ENCODE data around the gene ABHD2. TPM values are rescaled to one million over a fixed set of nuclear protein-coding genes. Genes with fewer than 3 reads are reported as not detected.
A peak's percentile ranks its signal among the peaks of the same experiment; 100 is the strongest.
"Not testable (repeated sequence)": the region's sequence is repeated elsewhere in the genome, so short reads cannot be mapped to it uniquely, and the experiment has no call there.

ABHD2 gene
- polyA plus RNA-seq, 1 donor, result 18.5 TPM

GRCh38 chr15:89225588-89225987, 137.3 kb downstream of the ABHD2 start:
- DNase-seq (ENCODE audit: low read depth), result no peak

- no peak for DNase-seq (ENCODE audit: low read depth)
Measured at GRCh38 chr15:89226359-89227221, 138.3 kb downstream of the ABHD2 start.

GRCh38 chr15:89227425-89227824, 139.2 kb downstream of the ABHD2 start:
- no peak for DNase-seq (ENCODE audit: low read depth)

GRCh38 chr15:89230277-89230676, 142.0 kb downstream of the ABHD2 start:
- no peak for DNase-seq (ENCODE audit: low read depth)

GRCh38 chr15:89231832-89232231, 143.6 kb downstream of the ABHD2 start:
- no peak for DNase-seq (ENCODE audit: low read depth)

GRCh38 chr15:89239883-89240810, 151.9 kb downstream of the ABHD2 start:
- not testable (repeated sequence) for DNase-seq (ENCODE audit: low read depth)

- no peak for DNase-seq (ENCODE audit: low read depth)
Measured at GRCh38 chr15:89243046-89243690, 154.9 kb downstream of the ABHD2 start.

GRCh38 chr15:89243691-89244573, 155.7 kb downstream of the ABHD2 start, which contains the start of gene FANCI:
FANCI (plus strand) TSS chr15:89243979; CDS start chr15:89247648, 3,669 bp downstream.
- peak; percentile 77 for DNase-seq (ENCODE audit: low read depth)

- no peak for DNase-seq (ENCODE audit: low read depth)
Measured at GRCh38 chr15:89244574-89244903, 156.3 kb downstream of the ABHD2 start.

- no peak for DNase-seq (ENCODE audit: low read depth)
Measured at GRCh38 chr15:89247446-89247845, 159.2 kb downstream of the ABHD2 start.

- no peak for DNase-seq (ENCODE audit: low read depth)
Measured at GRCh38 chr15:89248584-89248983, 160.3 kb downstream of the ABHD2 start.

- not testable (repeated sequence) for DNase-seq (ENCODE audit: low read depth)
Measured at GRCh38 chr15:89250142-89250541, 161.9 kb downstream of the ABHD2 start.

Other genes starting within 250 kb of the ABHD2 start
- 9.4 TPM for gene HAPLN3, start 192.9 kb upstream of the ABHD2 start, polyA plus RNA-seq (ENCODE audit: insufficient read length)
- 164 TPM for gene MFGE8, start 175.1 kb upstream of the ABHD2 start, polyA plus RNA-seq (ENCODE audit: insufficient read length)
- gene RLBP1, start 133.1 kb downstream of the ABHD2 start, polyA plus RNA-seq (ENCODE audit: insufficient read length), result 0.28 TPM
- 13.5 TPM for gene FANCI, start 155.5 kb downstream of the ABHD2 start, polyA plus RNA-seq (ENCODE audit: insufficient read length)
- 42.2 TPM for gene POLG, start 246.4 kb downstream of the ABHD2 start, polyA plus RNA-seq (ENCODE audit: insufficient read length)

All from forelimb muscle (tissue), 1 donor.